ENCODE measurements around the gene NPDC1.

DNA sequence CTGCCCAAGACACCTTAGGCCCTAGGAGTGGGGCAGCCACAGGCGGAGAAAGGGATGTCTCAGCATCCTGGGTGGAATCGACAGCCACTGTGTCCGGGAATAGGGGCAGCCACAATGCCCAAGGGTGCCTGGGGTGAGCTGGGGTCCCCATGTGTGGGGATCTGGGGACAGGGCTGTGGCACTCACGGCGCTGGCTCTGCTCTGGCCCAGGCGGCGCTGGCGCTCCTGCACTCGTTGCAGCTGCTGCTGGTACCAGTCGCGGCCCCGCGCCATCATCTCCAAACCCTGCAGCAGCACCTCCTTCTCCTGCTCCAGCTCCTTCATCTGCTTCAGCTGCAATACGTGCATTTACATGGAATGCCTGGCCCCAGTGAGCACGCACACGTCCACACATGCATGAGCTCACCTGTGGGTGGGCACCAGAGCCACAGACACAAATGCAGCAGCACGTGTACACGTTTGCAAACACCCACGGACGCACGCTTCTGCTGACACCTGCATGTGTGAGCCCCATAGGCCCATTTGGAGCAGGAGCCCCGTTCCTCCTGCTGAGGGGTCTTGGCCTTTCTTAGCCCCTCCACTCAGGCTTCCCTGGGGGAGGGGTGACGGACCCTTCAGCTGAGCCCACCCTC lies 19.5 kb upstream of the NPDC1 start:
- TF ChIP-seq, protein P1, sequence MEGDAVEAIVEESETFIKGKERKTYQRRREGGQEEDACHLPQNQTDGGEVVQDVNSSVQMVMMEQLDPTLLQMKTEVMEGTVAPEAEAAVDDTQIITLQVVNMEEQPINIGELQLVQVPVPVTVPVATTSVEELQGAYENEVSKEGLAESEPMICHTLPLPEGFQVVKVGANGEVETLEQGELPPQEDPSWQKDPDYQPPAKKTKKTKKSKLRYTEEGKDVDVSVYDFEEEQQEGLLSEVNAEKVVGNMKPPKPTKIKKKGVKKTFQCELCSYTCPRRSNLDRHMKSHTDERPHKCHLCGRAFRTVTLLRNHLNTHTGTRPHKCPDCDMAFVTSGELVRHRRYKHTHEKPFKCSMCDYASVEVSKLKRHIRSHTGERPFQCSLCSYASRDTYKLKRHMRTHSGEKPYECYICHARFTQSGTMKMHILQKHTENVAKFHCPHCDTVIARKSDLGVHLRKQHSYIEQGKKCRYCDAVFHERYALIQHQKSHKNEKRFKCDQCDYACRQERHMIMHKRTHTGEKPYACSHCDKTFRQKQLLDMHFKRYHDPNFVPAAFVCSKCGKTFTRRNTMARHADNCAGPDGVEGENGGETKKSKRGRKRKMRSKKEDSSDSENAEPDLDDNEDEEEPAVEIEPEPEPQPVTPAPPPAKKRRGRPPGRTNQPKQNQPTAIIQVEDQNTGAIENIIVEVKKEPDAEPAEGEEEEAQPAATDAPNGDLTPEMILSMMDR (IDR thresholded peaks at IDR 0.05; ENCODE audit: control extremely low read depth in 1 of 3, insufficient read depth in 1 of 3, low read depth in 1 of 3, low read length in 3 of 3), result no peak
- TF ChIP-seq, protein P2, sequence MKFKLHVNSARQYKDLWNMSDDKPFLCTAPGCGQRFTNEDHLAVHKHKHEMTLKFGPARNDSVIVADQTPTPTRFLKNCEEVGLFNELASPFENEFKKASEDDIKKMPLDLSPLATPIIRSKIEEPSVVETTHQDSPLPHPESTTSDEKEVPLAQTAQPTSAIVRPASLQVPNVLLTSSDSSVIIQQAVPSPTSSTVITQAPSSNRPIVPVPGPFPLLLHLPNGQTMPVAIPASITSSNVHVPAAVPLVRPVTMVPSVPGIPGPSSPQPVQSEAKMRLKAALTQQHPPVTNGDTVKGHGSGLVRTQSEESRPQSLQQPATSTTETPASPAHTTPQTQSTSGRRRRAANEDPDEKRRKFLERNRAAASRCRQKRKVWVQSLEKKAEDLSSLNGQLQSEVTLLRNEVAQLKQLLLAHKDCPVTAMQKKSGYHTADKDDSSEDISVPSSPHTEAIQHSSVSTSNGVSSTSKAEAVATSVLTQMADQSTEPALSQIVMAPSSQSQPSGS (IDR thresholded peaks at IDR 0.05; ENCODE audit: low read length), result no peak
- TF ChIP-seq SP2 (IDR thresholded peaks at IDR 0.05; ENCODE audit: low read length) (no peak), EZH2 (IDR thresholded peaks at IDR 0.05; ENCODE audit: low read depth, low read length, severe bottlenecking) (no peak), BRCA1 (IDR thresholded peaks at IDR 0.05; ENCODE audit: low read depth, low read length) (no peak), CREB1 (IDR thresholded peaks at IDR 0.05) (no peak), SIN3A (conservative IDR thresholded peaks at IDR 0.05 in 1 of 2, IDR thresholded peaks at IDR 0.05 in 1 of 2; ENCODE audit: low read depth in 1 of 2, low read length in 2 of 2) (no peak), CTBP2 (IDR thresholded peaks at IDR 0.05; ENCODE audit: borderline replicate concordance, insufficient read depth, insufficient read length, low read length) (no peak)
- TF ChIP-seq, protein P3, sequence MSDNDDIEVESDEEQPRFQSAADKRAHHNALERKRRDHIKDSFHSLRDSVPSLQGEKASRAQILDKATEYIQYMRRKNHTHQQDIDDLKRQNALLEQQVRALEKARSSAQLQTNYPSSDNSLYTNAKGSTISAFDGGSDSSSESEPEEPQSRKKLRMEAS (IDR thresholded peaks at IDR 0.05), result no peak
- TF ChIP-seq, protein P4, sequence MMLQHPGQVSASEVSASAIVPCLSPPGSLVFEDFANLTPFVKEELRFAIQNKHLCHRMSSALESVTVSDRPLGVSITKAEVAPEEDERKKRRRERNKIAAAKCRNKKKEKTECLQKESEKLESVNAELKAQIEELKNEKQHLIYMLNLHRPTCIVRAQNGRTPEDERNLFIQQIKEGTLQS (IDR thresholded peaks at IDR 0.05; ENCODE audit: insufficient read depth, low read depth, low read length), result no peak
